Endodermal cell (in vitro differentiated cells): ENCODE measurements around the gene SREK1. TPM values are rescaled to one million over a fixed set of nuclear protein-coding genes. Genes with fewer than 3 reads are reported as not detected.
"Not testable (repeated sequence)": the region's sequence is repeated elsewhere in the genome, so short reads cannot be mapped to it uniquely, and the experiment has no call there.

Experiments
- DNase-seq: peaks from one replicate; pipeline ENCODE4 v3.0.0-alpha.2; 2017
- H3K27ac ChIP-seq: 2 replicates; pipeline ENCODE4 v1.5.1; 2013; ENCODE audit warnings: mild to moderate bottlenecking, low read depth, low read length, moderate library complexity
- H3K27me3 ChIP-seq: 2 replicates; pipeline ENCODE4 v1.6.1; 2013; ENCODE audit warnings: mild to moderate bottlenecking, low read length, moderate library complexity; ENCODE audit not compliant: insufficient read depth, control insufficient read depth, poor library complexity, severe bottlenecking
- H3K36me3 ChIP-seq: 2 replicates; pipeline ENCODE4 v1.7.0; 2013; ENCODE audit warnings: mild to moderate bottlenecking, low read length, moderate library complexity; ENCODE audit not compliant: control insufficient read depth, insufficient read depth
- H3K4me1 ChIP-seq: one replicate; pipeline ENCODE4 v1.7.0; 2013; ENCODE audit warnings: low read length; ENCODE audit not compliant: control insufficient read depth, insufficient read depth
- H3K4me3 ChIP-seq: 2 replicates; pipeline ENCODE4 v1.5.1; 2013; ENCODE audit warnings: mild to moderate bottlenecking, low read length, moderate library complexity
- H3K9ac ChIP-seq: 2 replicates; pipeline ENCODE4 v1.6.1; 2013; ENCODE audit warnings: mild to moderate bottlenecking, low read length, moderate library complexity; ENCODE audit not compliant: poor library complexity, severe bottlenecking; ENCODE audit errors: extremely low read depth
- H3K9me3 ChIP-seq: 2 replicates; pipeline ENCODE4 v1.6.1; 2013; ENCODE audit warnings: mild to moderate bottlenecking, low read length, moderate library complexity; ENCODE audit not compliant: control insufficient read depth
- H3K27ac Mint-ChIP-seq: 2 replicates; pipeline ENCODE4 v1.8.0; 2020; ENCODE audit warnings: mixed read lengths
- H3K27me3 Mint-ChIP-seq: 2 replicates; pipeline ENCODE4 v1.8.0; 2021; ENCODE audit warnings: mild to moderate bottlenecking, mixed read lengths; ENCODE audit not compliant: insufficient read depth
- H3K36me3 Mint-ChIP-seq: 2 replicates; pipeline ENCODE4 v1.8.0; 2020; ENCODE audit warnings: low read depth, mixed read lengths
- H3K4me1 Mint-ChIP-seq: 2 replicates; pipeline ENCODE4 v1.8.0; 2020; ENCODE audit warnings: mixed read lengths
- H3K4me3 Mint-ChIP-seq: 2 replicates; pipeline ENCODE4 v1.8.0; 2020; ENCODE audit warnings: mild to moderate bottlenecking, moderate library complexity, mixed read lengths
- H3K9me3 Mint-ChIP-seq: 2 replicates; pipeline ENCODE4 v1.8.0; 2020; ENCODE audit warnings: mild to moderate bottlenecking, mixed read lengths
- WGBS, 2 experiments: methylation state at CpG; one replicate each; pipeline versions ENCODE4 v1.1.5 to v1.1.7; 2013; ENCODE audit warnings: missing lambda C conversion rate in 2 of 2, mixed read lengths in 1 of 2; ENCODE audit not compliant: insufficient coverage in 1 of 2, insufficient read length in 1 of 2; 5-methylcytosine and 5-hydroxymethylcytosine counted together
- total RNA-seq, 2 donors: library from RNA; stranded (reverse); fragmentation: NEBNext Ultra II Directional in 1 of 2; extraction: Animal tissue kit (Norgen Biotek cat#: 25700) in 1 of 2; gene quantifications; 2 replicates in 1 of 2; 3 replicates in 1 of 2; pipeline ENCODE4 v1.2.1, GENCODE V29; 2021
- TF ChIP-seq, protein P1 (sequence below): fragments of 200-600 bp; sonication (generic); conservative IDR thresholded peaks from 2 replicates; pipeline ENCODE4 v1.5.0; 2021; ENCODE audit warnings: antibody characterized with exemption, mild to moderate bottlenecking

Gene SREK1
- total RNA-seq, 2 donors from 2014 or later: 58.8 to 67.1 TPM

- no peaks in the 10 kb centered on the region for H3K9me3 ChIP-seq
- H3K9ac ChIP-seq: no peak overlapping the region
- TF ChIP-seq, protein P1, sequence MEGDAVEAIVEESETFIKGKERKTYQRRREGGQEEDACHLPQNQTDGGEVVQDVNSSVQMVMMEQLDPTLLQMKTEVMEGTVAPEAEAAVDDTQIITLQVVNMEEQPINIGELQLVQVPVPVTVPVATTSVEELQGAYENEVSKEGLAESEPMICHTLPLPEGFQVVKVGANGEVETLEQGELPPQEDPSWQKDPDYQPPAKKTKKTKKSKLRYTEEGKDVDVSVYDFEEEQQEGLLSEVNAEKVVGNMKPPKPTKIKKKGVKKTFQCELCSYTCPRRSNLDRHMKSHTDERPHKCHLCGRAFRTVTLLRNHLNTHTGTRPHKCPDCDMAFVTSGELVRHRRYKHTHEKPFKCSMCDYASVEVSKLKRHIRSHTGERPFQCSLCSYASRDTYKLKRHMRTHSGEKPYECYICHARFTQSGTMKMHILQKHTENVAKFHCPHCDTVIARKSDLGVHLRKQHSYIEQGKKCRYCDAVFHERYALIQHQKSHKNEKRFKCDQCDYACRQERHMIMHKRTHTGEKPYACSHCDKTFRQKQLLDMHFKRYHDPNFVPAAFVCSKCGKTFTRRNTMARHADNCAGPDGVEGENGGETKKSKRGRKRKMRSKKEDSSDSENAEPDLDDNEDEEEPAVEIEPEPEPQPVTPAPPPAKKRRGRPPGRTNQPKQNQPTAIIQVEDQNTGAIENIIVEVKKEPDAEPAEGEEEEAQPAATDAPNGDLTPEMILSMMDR: no peak
- no peak overlapping the region for H3K4me3 Mint-ChIP-seq
- H3K27me3 ChIP-seq: no peaks in the 10 kb centered on the region
- 63 to 100% methylated on average over 1 of the region's 1 CpG for WGBS, 2 experiments
- H3K36me3 ChIP-seq: no peaks in the 10 kb centered on the region
- H3K36me3 Mint-ChIP-seq: no peaks in the 10 kb centered on the region
- DNase-seq: no peak
- no peak overlapping the region for H3K27ac Mint-ChIP-seq
- H3K4me1 Mint-ChIP-seq: peaks cover 2% of the 10 kb centered on the region
- H3K4me3 ChIP-seq: no peak overlapping the region
- no peaks in the 10 kb centered on the region for H3K27me3 Mint-ChIP-seq
- H3K9me3 Mint-ChIP-seq: peaks cover 9% of the 10 kb centered on the region
- H3K4me1 ChIP-seq: no peaks in the 10 kb centered on the region
- H3K27ac ChIP-seq: no peak overlapping the region
Measured at GRCh38 chr5:66130493-66130892, 13.6 kb upstream of the SREK1 start.

DNA sequence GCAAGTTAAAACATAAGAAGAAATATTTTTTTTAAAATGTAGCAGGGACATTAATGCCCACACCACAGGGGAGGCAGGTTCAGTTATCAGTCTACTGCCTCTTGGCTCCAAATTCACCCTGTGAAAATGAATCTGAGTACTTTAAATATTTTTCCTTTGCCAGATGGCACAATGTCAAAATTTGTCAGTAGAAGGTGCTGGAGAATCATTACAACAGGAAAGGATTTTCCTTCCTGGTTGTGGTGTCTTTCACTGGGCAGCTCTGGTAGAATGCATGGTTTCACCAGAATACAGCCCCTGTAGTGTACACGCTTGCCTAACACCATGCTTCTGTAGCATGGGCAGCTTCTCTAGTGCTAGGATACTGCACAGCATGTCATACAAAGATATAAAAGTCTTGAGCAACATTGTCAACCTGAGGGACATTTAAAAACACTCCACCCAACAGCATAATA, 9.7 kb upstream of the SREK1 start:
- H3K4me3 Mint-ChIP-seq: no peak overlapping the region
- no peak overlapping the region for H3K9ac ChIP-seq
- no peak overlapping the region for H3K27ac ChIP-seq
- H3K36me3 ChIP-seq: no peaks in the 10 kb centered on the region
- H3K27me3 Mint-ChIP-seq: no peaks in the 10 kb centered on the region
- TF ChIP-seq, protein P1: no peak
- no peaks in the 10 kb centered on the region for H3K4me1 ChIP-seq
- 89% methylated on average over 1 of the region's 1 CpG; no CpG with 5 or more reads in 1 of the 2 experiments for WGBS, 2 experiments
- no peaks in the 10 kb centered on the region for H3K9me3 ChIP-seq
- H3K4me3 ChIP-seq: no peak overlapping the region
- no peaks in the 10 kb centered on the region for H3K36me3 Mint-ChIP-seq
- H3K27ac Mint-ChIP-seq: no peak overlapping the region
- no peaks in the 10 kb centered on the region for H3K4me1 Mint-ChIP-seq
- DNase-seq: no peak
- peaks cover 7% of the 10 kb centered on the region for H3K9me3 Mint-ChIP-seq
- no peaks in the 10 kb centered on the region for H3K27me3 ChIP-seq

DNA sequence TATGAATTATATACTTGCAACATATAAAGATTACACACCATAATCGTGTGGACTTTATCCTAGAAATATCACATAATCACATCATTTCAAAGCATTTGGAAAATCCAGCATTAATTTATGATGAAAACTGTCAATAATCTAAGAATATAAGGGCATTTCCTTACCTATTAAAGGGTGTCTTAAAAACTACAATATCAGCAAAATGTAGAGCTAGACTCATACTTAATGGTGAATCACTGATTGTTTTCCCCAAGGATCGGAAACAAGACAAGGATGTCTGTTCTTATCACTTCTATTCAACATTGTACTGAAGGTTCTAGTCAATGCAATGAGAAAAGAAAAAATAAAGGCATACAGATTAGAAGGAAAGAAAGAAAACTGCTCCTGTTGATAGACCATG, 8.0 kb upstream of the SREK1 start:
- Histone ChIP-seq H3K27me3 (no peaks in the 10 kb centered on the region), H3K4me1 (no peaks in the 10 kb centered on the region), H3K9me3 (no peaks in the 10 kb centered on the region), H3K36me3 (no peaks in the 10 kb centered on the region), H3K27ac (no peak overlapping the region), H3K9ac (no peak overlapping the region), H3K4me3 (no peak overlapping the region)
- no peak for DNase-seq
- no peaks in the 10 kb centered on the region for H3K36me3 Mint-ChIP-seq
- TF ChIP-seq, protein P1: no peak
- no peak overlapping the region for H3K4me3 Mint-ChIP-seq
- H3K27me3 Mint-ChIP-seq: no peaks in the 10 kb centered on the region
- no peaks in the 10 kb centered on the region for H3K4me1 Mint-ChIP-seq
- H3K27ac Mint-ChIP-seq: no peak overlapping the region
- 100% methylated on average over 2 of the region's 2 CpGs; no CpG with 5 or more reads in 1 of the 2 experiments for WGBS, 2 experiments
- no peaks in the 10 kb centered on the region for H3K9me3 Mint-ChIP-seq

GRCh38 chr5:66136944-66137343, 7.2 kb upstream of the SREK1 start:
- not testable (repeated sequence) for H3K27ac Mint-ChIP-seq, H3K9me3 Mint-ChIP-seq

More at GRCh38 chr5:66136944-66137343, 7.2 kb upstream of the SREK1 start:
- not testable (repeated sequence) for DNase-seq, H3K9ac ChIP-seq, H3K27ac ChIP-seq, H3K36me3 Mint-ChIP-seq, H3K4me1 ChIP-seq, H3K36me3 ChIP-seq, H3K27me3 ChIP-seq, H3K4me3 Mint-ChIP-seq, H3K9me3 ChIP-seq, H3K27me3 Mint-ChIP-seq, H3K4me1 Mint-ChIP-seq, H3K4me3 ChIP-seq
- 97% methylated on average over 3 of the region's 3 CpGs; no CpG with 5 or more reads in 1 of the 2 experiments for WGBS, 2 experiments
